Activated CD8-positive, alpha-beta memory T cell treated with anti-CD3 and anti-CD28 coated beads for 1 hour (primary cell): ENCODE measurements around the gene HEMGN.
"Not testable (repeated sequence)": the region's sequence is repeated elsewhere in the genome, so short reads cannot be mapped to it uniquely, and the experiment has no call there.

ENCODE experiments used
- DNase-seq, 2 donors: peaks; one replicate each; pipeline ENCODE4 v3.0.0-alpha.2; 2020; ENCODE audit warnings: low read depth in 1 of 2; ENCODE audit errors: extremely low read depth in 1 of 2

HEMGN gene

GRCh38 chr9:97938081-97938644 is at the start of gene HEMGN:
Gene HEMGN (minus strand): TSS chr9:97938172. CDS start chr9:97938136, 36 bp downstream.
- no peak for DNase-seq

GRCh38 chr9:97987487-97987886 is 49.5 kb upstream of the HEMGN start:
- no peak for DNase-seq

GRCh38 chr9:97985058-97985861 is 47.3 kb upstream of the HEMGN start:
- DNase-seq, result peak in 1 of 2 donors; percentile 11

- peak in 1 of 2 donors; percentile 65 for DNase-seq
Observed at GRCh38 chr9:97984188-97985057, 46.5 kb upstream of the HEMGN start.

GRCh38 chr9:97983589-97984187 is 45.7 kb upstream of the HEMGN start:
- DNase-seq, result peak in 1 of 2 donors; percentile 51

GRCh38 chr9:97982683-97983588 is 45.0 kb upstream of the HEMGN start, which contains the start of gene ANP32B:
Gene ANP32B (plus strand): TSS chr9:97983341. CDS start chr9:97983556, 215 bp downstream.
- DNase-seq, result peak; percentile 79 to 90

GRCh38 chr9:97981846-97982682 is 44.1 kb upstream of the HEMGN start:
- DNase-seq, result no peak

GRCh38 chr9:97980918-97981845 is 43.2 kb upstream of the HEMGN start:
- DNase-seq, result no peak

- no peak for DNase-seq
Observed at GRCh38 chr9:97980479-97980803, 42.5 kb upstream of the HEMGN start.

GRCh38 chr9:97979788-97980478 is 42.0 kb upstream of the HEMGN start:
- DNase-seq, result no peak

GRCh38 chr9:97978371-97979130 is 40.6 kb upstream of the HEMGN start:
- DNase-seq, result no peak

- DNase-seq, result not testable (repeated sequence)
Observed at GRCh38 chr9:97976633-97977032, 38.7 kb upstream of the HEMGN start.

GRCh38 chr9:97975376-97975775 is 37.4 kb upstream of the HEMGN start:
- no peak for DNase-seq

GRCh38 chr9:97972753-97973152 is 34.8 kb upstream of the HEMGN start:
- DNase-seq, result no peak

GRCh38 chr9:97970165-97970564 is 32.2 kb upstream of the HEMGN start:
- DNase-seq, result no peak

- no peak for DNase-seq
Observed at GRCh38 chr9:97969014-97969413, 31.0 kb upstream of the HEMGN start.

- DNase-seq, result no peak
Observed at GRCh38 chr9:97966493-97966892, 28.5 kb upstream of the HEMGN start.
